Pancreas (tissue), 10 donors: ENCODE measurements around the gene RPL18. TPM values are rescaled to one million over a fixed set of nuclear protein-coding genes. Genes with fewer than 3 reads are reported as not detected.

Experiments used
- ATAC-seq, 4 donors: fragments of 200-7000 bp; cut with Tn5 transposase; one replicate each; pipeline versions ENCODE4 v1.8.0 to v1.9.1; 2020; ENCODE audit warnings: mild to moderate bottlenecking in 4 of 4, moderate library complexity in 4 of 4
- DNase-seq, 6 donors: peaks; one replicate each; pipeline ENCODE4 v3.0.0-alpha.2; 2020
- FAIRE-seq: peaks from 2 replicates; lab custom pipeline; 2012; peaks lifted over from hg19 to GRCh38; lab: Jason Lieb, UNC
- H3K27ac ChIP-seq, 4 donors: fragments of 200-600 bp; sonication (generic); 1 replicate in 3 of 4; 2 replicates in 1 of 4; pipeline versions ENCODE4 v1.5.0 to v1.8.0; 2020
- H3K27me3 ChIP-seq, 4 donors: fragments of 200-600 bp; one replicate each; pipeline ENCODE4 v1.8.0; 2021
- H3K36me3 ChIP-seq, 3 donors: fragments of 200-600 bp; sonication (generic) in 1 of 3; one replicate each; pipeline versions ENCODE4 v1.5.0 to v1.8.0; 2020 to 2021
- H3K4me1 ChIP-seq, 3 donors: fragments of 200-600 bp; one replicate each; pipeline ENCODE4 v1.8.0; 2021
- H3K4me3 ChIP-seq, 4 donors: fragments of 200-600 bp; sonication (generic) in 2 of 4; one replicate each; pipeline versions ENCODE4 v1.5.0 to v1.8.0; 2020 to 2021
- H3K9me3 ChIP-seq, 4 donors: fragments of 200-600 bp; one replicate each; pipeline ENCODE4 v1.8.0; 2021
- WGBS, 2 donors: extraction: QIAGEN DNeasy Blood & Tissue Kit; methylation state at CpG; one replicate each; pipeline ENCODE4 v1.1.7; 2013; 5-methylcytosine and 5-hydroxymethylcytosine counted together
- intact Hi-C, 3 donors: fragments of 100-400 bp; cut with DNase I; formaldehyde crosslinking; loops; one replicate each; pipeline versions ENCODE4 v1.11.1 to v1.14.2; 2022
- polyA plus RNA-seq, 2 donors: library from polyadenylated mRNA; stranded (reverse); fragments of 200-250 nt; gene quantifications; one replicate each; pipeline ENCODE4 v1.2.3, GENCODE V29; 2013
- total RNA-seq, 6 donors: library from RNA; stranded (reverse); fragmentation: NEBNext Ultra II Directional in 4 of 6; extraction: Animal tissue kit (Norgen Biotek cat#: 25700) in 4 of 6; gene quantifications; one replicate each; pipeline versions ENCODE4 v1.2.1 to v1.2.4, GENCODE V29; 2021 to 2023
- TF ChIP-seq, protein P1 (sequence below), 4 donors: fragments of 200-600 bp; sonication (generic) in 3 of 4; IDR thresholded peaks; one replicate each; pipeline versions ENCODE4 v1.5.0 to v1.8.0; 2021; ENCODE audit warnings: antibody characterized with exemption in 4 of 4
- donor health status: healthy with polysubstance abuse.
- donor health status: DM: no; HTN: no; CAD: no; lungs with moderate emphysema.
- donor health status: DM: no; HTN: no; CAD: no.
- donor health status: control.
- donor health status: control.
- donor health status: Bipolar disorder and iron deficiency.
- donor health status: DM: yes; HTN: yes; CAD: no.
- donor health status: DM: no; HTN: no; CAD: no.
- donor health status: DM: no; HTN: no; CAD: no.
- donor health status: DM: yes; HTN: yes; CAD: no.

The RPL18 gene
- total and polyA plus RNA-seq, 8 donors = 881 to 2,344 (median 1,245) TPM

DNA sequence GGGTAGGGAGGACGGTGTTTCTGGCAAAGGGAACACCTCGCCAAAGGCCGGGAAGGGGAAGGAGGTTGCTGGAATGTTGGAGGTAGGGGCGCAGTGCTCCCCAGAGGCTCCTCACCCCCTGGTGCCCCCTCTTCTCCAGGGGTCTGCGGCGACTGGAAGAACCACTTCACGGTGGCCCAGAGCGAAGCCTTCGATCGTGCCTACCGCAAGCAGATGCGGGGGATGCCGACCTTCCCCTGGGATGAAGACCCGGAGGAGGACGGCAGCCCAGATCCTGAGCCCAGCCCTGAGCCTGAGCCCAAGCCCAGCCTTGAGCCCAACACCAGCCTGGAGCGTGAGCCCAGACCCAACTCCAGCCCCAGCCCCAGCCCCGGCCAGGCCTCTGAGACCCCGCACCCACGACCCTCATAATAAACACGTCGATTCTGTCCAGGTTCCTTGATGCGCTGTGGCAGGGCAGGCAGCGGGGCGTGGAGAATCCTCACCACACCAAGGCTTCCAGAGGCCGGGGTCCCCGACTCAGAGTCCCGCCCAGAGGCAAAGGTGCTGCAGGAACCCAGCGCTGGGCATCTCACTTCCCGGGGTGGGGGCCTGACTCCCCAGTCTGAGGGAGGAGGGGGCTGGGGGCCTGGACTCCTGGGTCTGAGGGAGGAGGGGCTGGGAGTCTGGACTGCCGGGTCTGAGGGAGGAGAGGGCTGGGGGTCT is 19.8 kb downstream of the RPL18 start:
- Histone ChIP-seq H3K9me3 (no peaks in the 10 kb centered on the region), H3K4me1 (no peaks in the 10 kb centered on the region), H3K4me3 (no peak overlapping the region), H3K27ac (no peak overlapping the region), H3K27me3 (no peaks in the 10 kb centered on the region), H3K36me3 (no peaks in the 10 kb centered on the region)
- ATAC-seq = no peak
- DNase-seq = peak in 1 of 6 donors; percentile 55
- no peak for FAIRE-seq
- TF ChIP-seq, protein P1, sequence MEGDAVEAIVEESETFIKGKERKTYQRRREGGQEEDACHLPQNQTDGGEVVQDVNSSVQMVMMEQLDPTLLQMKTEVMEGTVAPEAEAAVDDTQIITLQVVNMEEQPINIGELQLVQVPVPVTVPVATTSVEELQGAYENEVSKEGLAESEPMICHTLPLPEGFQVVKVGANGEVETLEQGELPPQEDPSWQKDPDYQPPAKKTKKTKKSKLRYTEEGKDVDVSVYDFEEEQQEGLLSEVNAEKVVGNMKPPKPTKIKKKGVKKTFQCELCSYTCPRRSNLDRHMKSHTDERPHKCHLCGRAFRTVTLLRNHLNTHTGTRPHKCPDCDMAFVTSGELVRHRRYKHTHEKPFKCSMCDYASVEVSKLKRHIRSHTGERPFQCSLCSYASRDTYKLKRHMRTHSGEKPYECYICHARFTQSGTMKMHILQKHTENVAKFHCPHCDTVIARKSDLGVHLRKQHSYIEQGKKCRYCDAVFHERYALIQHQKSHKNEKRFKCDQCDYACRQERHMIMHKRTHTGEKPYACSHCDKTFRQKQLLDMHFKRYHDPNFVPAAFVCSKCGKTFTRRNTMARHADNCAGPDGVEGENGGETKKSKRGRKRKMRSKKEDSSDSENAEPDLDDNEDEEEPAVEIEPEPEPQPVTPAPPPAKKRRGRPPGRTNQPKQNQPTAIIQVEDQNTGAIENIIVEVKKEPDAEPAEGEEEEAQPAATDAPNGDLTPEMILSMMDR (IDR thresholded peaks at IDR 0.05) = no peak
- 51 to 73% methylated on average over 28 to 30 of the region's 30 CpGs for WGBS, 2 donors
- intact Hi-C loops = no loop called here

DNA sequence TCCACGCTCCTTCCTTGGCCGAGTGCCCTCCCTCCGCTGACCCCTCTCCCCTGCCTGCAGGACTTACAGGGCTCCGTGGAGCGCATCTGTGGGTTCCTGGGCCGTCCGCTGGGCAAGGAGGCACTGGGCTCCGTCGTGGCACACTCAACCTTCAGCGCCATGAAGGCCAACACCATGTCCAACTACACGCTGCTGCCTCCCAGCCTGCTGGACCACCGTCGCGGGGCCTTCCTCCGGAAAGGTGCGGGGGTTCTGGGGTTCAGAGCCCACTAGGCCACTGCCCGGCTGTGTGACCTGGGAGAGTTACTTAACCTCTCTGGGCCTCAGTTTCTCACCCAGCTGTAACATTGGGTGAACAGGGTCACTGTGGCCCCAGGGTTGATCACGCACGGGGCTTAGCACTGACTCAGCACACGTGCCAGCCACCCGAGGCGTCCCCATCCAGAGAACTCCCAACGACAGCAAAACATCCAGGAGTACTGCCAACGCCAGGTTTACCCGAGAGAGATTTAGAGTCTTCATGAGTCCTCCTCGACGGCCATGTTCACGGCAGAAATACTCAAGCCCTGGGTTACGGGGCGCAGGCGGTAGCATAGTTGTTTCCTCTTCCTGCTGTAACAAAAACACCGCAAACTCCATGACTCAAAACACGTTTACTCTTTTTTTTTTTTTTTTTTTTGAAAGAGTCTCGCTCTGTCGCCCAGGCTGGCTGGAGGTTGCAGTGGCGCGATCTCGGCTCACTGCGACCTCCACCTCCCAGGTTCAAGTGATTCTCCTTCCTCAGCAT is 22.1 kb downstream of the RPL18 start:
- no peaks in the 10 kb centered on the region for H3K4me1 ChIP-seq
- no peaks in the 10 kb centered on the region for H3K9me3 ChIP-seq
- intact Hi-C loops = no loop called here
- peak in 1 of 6 donors; percentile 50 for DNase-seq
- H3K27me3 ChIP-seq = no peaks in the 10 kb centered on the region
- H3K4me3 ChIP-seq = no peak overlapping the region
- no peak for ATAC-seq
- WGBS, 2 donors = 71 to 82% methylated on average over 39 of the region's 39 CpGs
- TF ChIP-seq, protein P1 (IDR thresholded peaks at IDR 0.05) = no peak
- H3K36me3 ChIP-seq = no peaks in the 10 kb centered on the region
- H3K27ac ChIP-seq = no peak overlapping the region
- no peak for FAIRE-seq

DNA sequence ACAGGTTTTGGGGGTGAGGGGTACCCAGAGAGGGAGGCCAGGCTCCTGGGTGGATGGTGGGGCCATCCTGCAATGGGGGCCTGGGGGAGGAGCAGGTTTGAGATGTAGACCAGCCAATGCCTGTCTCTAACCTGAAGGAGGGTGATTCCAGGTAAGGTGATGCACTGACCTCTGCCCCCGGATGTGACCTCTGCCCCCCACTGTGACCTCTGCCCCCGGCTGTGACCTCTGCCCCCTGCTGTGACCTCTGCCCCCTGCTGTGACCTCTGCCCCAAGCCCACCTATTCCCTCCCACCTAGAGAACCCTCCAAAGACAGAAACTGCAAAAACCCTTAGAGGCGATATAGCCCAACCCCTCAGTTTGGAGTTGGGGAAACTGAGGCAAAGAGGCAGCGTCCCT is 22.7 kb downstream of the RPL18 start:
- 59 to 83% methylated on average over 4 of the region's 4 CpGs for WGBS, 2 donors
- H3K36me3 ChIP-seq = no peaks in the 10 kb centered on the region
- ATAC-seq = no peak
- no peak overlapping the region for H3K4me3 ChIP-seq
- H3K27me3 ChIP-seq = no peaks in the 10 kb centered on the region
- DNase-seq = no peak
- no peaks in the 10 kb centered on the region for H3K4me1 ChIP-seq
- TF ChIP-seq, protein P1 (IDR thresholded peaks at IDR 0.05) = no peak
- H3K9me3 ChIP-seq = no peaks in the 10 kb centered on the region
- intact Hi-C loops = no loop called here
- H3K27ac ChIP-seq = no peak overlapping the region
- no peak for FAIRE-seq

DNA sequence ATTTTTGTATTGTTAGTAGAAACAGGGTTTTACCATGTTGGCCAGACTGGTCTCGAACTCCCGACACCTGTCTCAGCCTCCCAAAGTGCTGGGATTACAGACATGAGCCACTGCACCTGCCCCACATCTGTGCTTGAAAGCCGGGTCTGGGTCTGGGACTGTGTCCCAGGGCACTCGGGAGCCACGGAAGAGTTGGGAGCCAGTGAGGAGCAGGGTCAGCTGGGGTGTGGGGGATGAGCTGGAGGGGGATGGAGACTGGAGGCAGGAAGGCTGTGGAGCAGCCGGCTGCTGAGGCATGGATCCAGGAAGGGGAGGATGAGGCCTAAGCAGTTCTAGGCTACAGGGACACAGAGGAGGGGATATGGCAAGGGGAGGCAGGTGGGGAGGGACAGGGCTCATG is 23.1 kb downstream of the RPL18 start:
- Histone ChIP-seq H3K4me3 (no peak overlapping the region), H3K4me1 (no peaks in the 10 kb centered on the region), H3K27ac (no peak overlapping the region), H3K27me3 (no peaks in the 10 kb centered on the region), H3K9me3 (no peaks in the 10 kb centered on the region), H3K36me3 (no peaks in the 10 kb centered on the region)
- FAIRE-seq = no peak
- TF ChIP-seq, protein P1 (IDR thresholded peaks at IDR 0.05) = no peak
- no peak for ATAC-seq
- intact Hi-C loops = no loop called here
- WGBS, 2 donors = 66 to 81% methylated on average over 6 of the region's 6 CpGs
- no peak for DNase-seq

DNA sequence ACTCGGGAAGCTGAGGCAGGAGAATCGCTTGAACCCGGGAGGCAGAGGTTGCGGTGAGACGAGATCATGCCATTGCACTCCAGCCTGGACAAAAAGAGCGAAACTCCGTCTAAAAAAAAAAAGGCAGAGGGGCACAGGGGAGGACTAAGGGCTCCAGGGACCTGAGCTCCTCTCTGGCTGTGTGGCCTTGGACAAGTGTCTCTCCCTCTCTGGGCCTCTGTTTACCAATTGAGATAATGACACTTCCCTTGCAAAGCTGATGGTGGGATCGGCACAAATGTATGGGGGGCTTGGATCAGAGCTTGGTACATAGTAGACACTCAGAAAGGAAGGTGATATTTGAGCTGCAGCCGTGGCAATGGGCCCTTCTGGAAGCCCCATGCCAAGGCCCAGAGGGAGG is 23.8 kb downstream of the RPL18 start:
- Histone ChIP-seq H3K36me3 (no peaks in the 10 kb centered on the region), H3K27ac (no peak overlapping the region), H3K9me3 (no peaks in the 10 kb centered on the region), H3K4me3 (no peak overlapping the region), H3K27me3 (no peaks in the 10 kb centered on the region), H3K4me1 (no peaks in the 10 kb centered on the region)
- FAIRE-seq (no peak), DNase-seq (no peak), ATAC-seq (no peak)
- intact Hi-C loops = no loop called here
- WGBS, 2 donors = 67 to 72% methylated on average over 9 of the region's 9 CpGs
- TF ChIP-seq, protein P1 (IDR thresholded peaks at IDR 0.05) = no peak
